Activated B cell treated with CpG ODN at 0.5 μM for 24 hours (primary cell): Measurements from ENCODE around the gene PATE2. TPM values are rescaled to one million over a fixed set of nuclear protein-coding genes. Genes with fewer than 3 reads are reported as not detected.

Experiments used
- ATAC-seq: fragments of 200-7000 bp; cut with Tn5 transposase; one replicate; pipeline ENCODE4 v1.10.0; 2021; ENCODE audit warnings: low read depth, mild to moderate bottlenecking, moderate library complexity
- CTCF ChIA-PET: fragments of 350-600 bp; sonication (Branson Sonifier 250); formaldehyde crosslinking; loops from one replicate; lab custom pipeline; 2021; ENCODE audit warnings: antibody characterized with exemption; lab: Charles Lee
- POLR2A ChIA-PET: fragments of 350-600 bp; sonication (Branson Sonifier 250); formaldehyde crosslinking; loops from one replicate; lab custom pipeline; 2021; ENCODE audit warnings: antibody characterized with exemption; lab: Charles Lee
- DNase-seq: peaks from one replicate; pipeline ENCODE4 v3.0.0; 2022
- H3K27ac Mint-ChIP-seq: one replicate; pipeline ENCODE4 v1.8.0; 2020; ENCODE audit warnings: mixed read lengths
- H3K27me3 Mint-ChIP-seq: one replicate; pipeline ENCODE4 v1.8.0; 2021; ENCODE audit warnings: mixed read lengths
- H3K36me3 Mint-ChIP-seq: one replicate; pipeline ENCODE4 v1.8.0; 2021; ENCODE audit warnings: low read depth, mixed read lengths
- H3K4me1 Mint-ChIP-seq: one replicate; pipeline ENCODE4 v1.8.0; 2021; ENCODE audit warnings: mixed read lengths
- H3K4me3 Mint-ChIP-seq: one replicate; pipeline ENCODE4 v1.8.0; 2020; ENCODE audit warnings: mild to moderate bottlenecking, mixed read lengths
- H3K9me3 Mint-ChIP-seq: one replicate; pipeline ENCODE4 v1.8.0; 2020; ENCODE audit warnings: mixed read lengths
- CTCF ChIP-seq: fragments of 200-600 bp; IDR thresholded peaks from one replicate; pipeline ENCODE4 v1.8.0; 2022; ENCODE audit warnings: antibody characterized with exemption, mild to moderate bottlenecking
- intact Hi-C: fragments of 100-400 bp; cut with micrococcal nuclease; formaldehyde crosslinking; loops from one replicate; pipeline ENCODE4 v1.15.1; 2024
- total RNA-seq: library from RNA; stranded (reverse); gene quantifications from 2 replicates; pipeline ENCODE4 v1.2.3, GENCODE V29; 2022

PATE2 gene
- total RNA-seq, 1 donor from 2014 or later: not detected

DNA sequence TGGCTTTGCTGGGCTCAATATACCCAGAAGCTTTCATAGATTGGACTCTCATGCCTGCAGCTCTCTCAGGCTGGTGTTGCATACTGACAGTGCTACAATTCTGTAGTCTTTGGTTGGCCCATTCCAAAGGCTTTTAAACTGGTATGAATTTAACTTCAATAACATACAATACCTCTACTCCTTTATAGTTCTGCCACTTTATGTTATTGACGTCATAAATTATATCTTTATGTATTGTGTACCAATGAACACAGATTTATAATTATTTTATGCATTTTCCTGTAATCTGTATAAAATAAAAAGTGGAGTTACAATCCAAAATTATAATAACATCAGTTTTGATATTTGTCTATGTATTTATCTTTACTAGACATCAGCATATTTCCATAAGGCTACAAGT, 16.2 kb downstream of the PATE2 start:
- Mint-ChIP-seq H3K27ac (no peak overlapping the region), H3K36me3 (no peaks in the 10 kb centered on the region), H3K9me3 (peaks cover 7% of the 10 kb centered on the region), H3K4me3 (no peak overlapping the region), H3K27me3 (peaks cover 9% of the 10 kb centered on the region), H3K4me1 (no peaks in the 10 kb centered on the region)
- TF ChIP-seq CTCF: no peak
- ChIA-PET POLR2A (no interaction called here), CTCF (no interaction called here)
- ATAC-seq (no peak), DNase-seq (no peak)
- intact Hi-C loops: no loop called here

DNA sequence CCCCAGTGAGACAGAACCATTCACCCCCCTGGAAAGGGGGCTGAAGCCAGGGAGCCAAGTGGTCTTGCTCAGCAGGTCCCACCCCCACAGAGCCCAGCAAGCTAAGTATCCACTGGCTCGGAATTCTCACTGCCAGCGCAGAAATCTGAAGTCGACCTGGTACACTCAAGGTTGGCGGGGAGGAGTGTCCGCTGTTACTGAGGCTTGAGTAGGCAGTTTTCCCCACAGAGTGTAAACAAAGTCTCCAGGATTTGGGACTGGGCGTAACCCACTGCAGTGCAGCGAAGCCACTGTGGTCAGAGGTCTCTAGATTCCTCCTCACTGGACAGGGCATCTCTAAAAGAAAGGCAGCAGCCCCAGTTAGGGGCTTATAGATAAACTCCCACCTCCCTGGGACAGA, 22.6 kb downstream of the PATE2 start:
- Mint-ChIP-seq H3K36me3 (no peaks in the 10 kb centered on the region), H3K4me1 (no peaks in the 10 kb centered on the region), H3K27ac (no peak overlapping the region), H3K4me3 (no peak overlapping the region), H3K9me3 (peaks cover 7% of the 10 kb centered on the region), H3K27me3 (peaks cover 9% of the 10 kb centered on the region)
- intact Hi-C loops: no loop called here
- TF ChIP-seq CTCF: no peak
- ChIA-PET POLR2A (no interaction called here), CTCF (no interaction called here)
- DNase-seq (no peak), ATAC-seq (no peak)

DNA sequence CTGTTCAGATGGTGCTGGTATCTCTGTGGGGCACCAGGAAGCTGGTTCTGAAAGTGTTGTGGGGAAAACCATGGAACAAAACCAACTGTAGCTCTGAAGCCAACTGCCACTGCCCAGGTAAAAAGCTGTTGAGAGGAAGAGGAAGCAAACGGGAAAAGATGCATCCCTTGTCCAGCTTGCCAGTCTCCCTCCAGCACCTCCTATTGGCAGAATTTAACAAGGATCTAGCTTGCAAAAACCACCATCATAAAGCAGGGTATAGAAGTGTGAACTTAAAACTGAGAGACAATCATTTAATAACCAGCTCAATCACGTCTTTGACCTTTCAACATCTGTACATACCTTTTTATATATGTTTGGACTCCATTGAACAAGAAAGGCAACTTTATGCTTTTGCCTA, 28.0 kb downstream of the PATE2 start:
- no peaks in the 10 kb centered on the region for H3K36me3 Mint-ChIP-seq
- no peaks in the 10 kb centered on the region for H3K4me1 Mint-ChIP-seq
- POLR2A ChIA-PET: no interaction called here
- H3K27me3 Mint-ChIP-seq: peaks cover 7% of the 10 kb centered on the region
- H3K27ac Mint-ChIP-seq: no peak overlapping the region
- intact Hi-C loops: no loop called here
- TF ChIP-seq CTCF: no peak
- CTCF ChIA-PET: no interaction called here
- no peak overlapping the region for H3K4me3 Mint-ChIP-seq
- H3K9me3 Mint-ChIP-seq: no peaks in the 10 kb centered on the region
- ATAC-seq: no peak
- DNase-seq: no peak

DNA sequence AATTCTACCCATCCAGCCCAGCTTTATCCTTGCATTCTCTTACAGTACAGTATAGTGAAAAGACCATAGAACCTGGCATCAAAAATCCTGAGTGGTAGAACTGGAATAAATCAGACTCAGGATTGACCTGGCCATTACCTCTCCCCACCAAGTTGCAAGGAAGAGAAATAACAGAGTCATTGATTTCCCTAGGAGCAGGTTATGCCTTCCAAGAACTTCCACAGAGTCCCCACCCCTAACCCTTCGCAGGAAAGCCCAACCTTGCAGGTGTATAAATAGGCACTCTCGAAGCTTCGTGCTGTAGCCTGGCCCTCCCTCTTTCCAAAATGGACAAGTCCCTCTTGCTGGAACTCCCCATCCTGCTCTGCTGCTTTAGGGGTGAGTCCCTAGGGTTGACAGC, 32.6 kb downstream of the PATE2 start, which contains the start of gene PATE1:
Gene PATE1 (plus strand): TSS at position 301 of the 400 bp plus-strand sequence. CDS start 26 bp downstream, at position 327.
- ChIA-PET CTCF (no interaction called here), POLR2A (no interaction called here)
- H3K27me3 Mint-ChIP-seq: no peaks in the 10 kb centered on the region
- TF ChIP-seq CTCF: no peak
- no peaks in the 10 kb centered on the region for H3K4me1 Mint-ChIP-seq
- H3K9me3 Mint-ChIP-seq: no peaks in the 10 kb centered on the region
- intact Hi-C loops: no loop called here
- H3K27ac Mint-ChIP-seq: no peak within 1 kb of the TSS
- H3K36me3 Mint-ChIP-seq: no peaks in the 10 kb centered on the region
- DNase-seq: no peak
- ATAC-seq: no peak
- H3K4me3 Mint-ChIP-seq: no peak within 1 kb of the TSS

DNA sequence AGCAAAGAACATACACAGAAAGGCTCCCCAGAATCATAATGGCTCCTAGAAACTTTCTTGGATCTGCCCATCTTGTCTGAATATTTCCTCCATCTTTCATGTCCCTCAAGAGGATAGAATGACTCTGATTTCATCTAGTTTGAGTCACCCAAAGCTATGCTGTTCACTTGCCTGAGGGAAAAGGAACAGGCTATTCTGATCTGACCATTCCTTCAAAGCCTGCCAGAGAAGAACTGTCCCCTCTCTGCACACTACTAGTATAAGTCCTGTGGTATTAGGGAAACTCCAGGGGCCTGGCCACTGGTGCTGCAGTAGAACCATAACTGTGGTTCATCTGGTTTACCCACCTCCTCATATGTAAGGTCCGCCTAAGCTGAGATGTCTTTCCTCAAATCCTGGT, 34.9 kb downstream of the PATE2 start:
- POLR2A ChIA-PET: no interaction called here
- CTCF ChIA-PET: no interaction called here

More for the DNA sequence above, 34.9 kb downstream of the PATE2 start:
- no peaks in the 10 kb centered on the region for H3K4me1 Mint-ChIP-seq
- H3K27me3 Mint-ChIP-seq: no peaks in the 10 kb centered on the region
- no peaks in the 10 kb centered on the region for H3K36me3 Mint-ChIP-seq
- DNase-seq (no peak), ATAC-seq (no peak)
- H3K4me3 Mint-ChIP-seq: no peak overlapping the region
- no peaks in the 10 kb centered on the region for H3K9me3 Mint-ChIP-seq
- TF ChIP-seq CTCF: no peak
- H3K27ac Mint-ChIP-seq: no peak overlapping the region
- intact Hi-C loops: no loop called here
